Activated naive CD4-positive, alpha-beta T cell treated with anti-CD3 and anti-CD28 coated beads, Interleukin-2, amount 10 ng/mL, durations not matched to agents 7 days and 5 days (primary cell): ENCODE data around the gene HIC1.

ENCODE experiments used
- CTCF ChIA-PET: fragments of 350-600 bp; sonication (Branson Sonifier 250); formaldehyde crosslinking; loops from one replicate; lab custom pipeline; 2021; ENCODE audit warnings: antibody characterized with exemption; lab: Charles Lee
- DNase-seq: peaks from one replicate; pipeline ENCODE4 v3.0.0-alpha.2; 2020
- H3K27ac Mint-ChIP-seq: one replicate; pipeline ENCODE4 v1.8.0; 2021; ENCODE audit warnings: mild to moderate bottlenecking, moderate library complexity, mixed read lengths
- H3K27me3 Mint-ChIP-seq: one replicate; pipeline ENCODE4 v1.8.0; 2021; ENCODE audit warnings: mild to moderate bottlenecking, mixed read lengths
- H3K36me3 Mint-ChIP-seq: one replicate; pipeline ENCODE4 v1.8.0; 2021; ENCODE audit warnings: mixed read lengths
- H3K4me1 Mint-ChIP-seq: one replicate; pipeline ENCODE4 v1.8.0; 2021; ENCODE audit warnings: mixed read lengths
- H3K4me3 Mint-ChIP-seq: one replicate; pipeline ENCODE4 v1.8.0; 2021; ENCODE audit warnings: mild to moderate bottlenecking, moderate library complexity, mixed read lengths
- H3K9me3 Mint-ChIP-seq: one replicate; pipeline ENCODE4 v1.8.0; 2021; ENCODE audit warnings: mixed read lengths

The HIC1 gene

DNA sequence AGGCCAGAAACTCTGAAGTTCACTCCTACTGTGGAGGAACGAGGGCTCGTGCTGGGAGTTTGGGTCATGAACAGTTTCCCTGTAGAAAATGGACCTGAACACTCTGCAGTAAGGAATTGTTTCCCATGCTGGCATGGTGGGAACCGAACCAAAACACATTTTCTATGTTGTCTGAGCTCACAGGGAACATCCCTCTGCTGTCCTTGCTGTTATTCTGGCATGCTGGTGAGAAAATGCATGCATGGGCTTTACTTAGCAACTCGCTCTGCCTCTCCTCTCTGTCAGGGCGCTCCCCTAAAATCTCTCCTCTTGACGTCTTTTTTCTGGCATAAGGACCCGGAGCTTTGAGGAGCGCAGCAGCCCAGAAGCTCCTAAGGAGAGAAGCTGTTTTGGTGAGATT lies 35.2 kb upstream of the HIC1 start:
- Mint-ChIP-seq H3K4me1 (peaks cover 16% of the 10 kb centered on the region), H3K27me3 (peaks cover 89% of the 10 kb centered on the region), H3K36me3 (no peaks in the 10 kb centered on the region), H3K27ac (no peak overlapping the region), H3K4me3 (no peak overlapping the region), H3K9me3 (no peaks in the 10 kb centered on the region)
- no peak for DNase-seq
- CTCF ChIA-PET: no interaction called here

DNA sequence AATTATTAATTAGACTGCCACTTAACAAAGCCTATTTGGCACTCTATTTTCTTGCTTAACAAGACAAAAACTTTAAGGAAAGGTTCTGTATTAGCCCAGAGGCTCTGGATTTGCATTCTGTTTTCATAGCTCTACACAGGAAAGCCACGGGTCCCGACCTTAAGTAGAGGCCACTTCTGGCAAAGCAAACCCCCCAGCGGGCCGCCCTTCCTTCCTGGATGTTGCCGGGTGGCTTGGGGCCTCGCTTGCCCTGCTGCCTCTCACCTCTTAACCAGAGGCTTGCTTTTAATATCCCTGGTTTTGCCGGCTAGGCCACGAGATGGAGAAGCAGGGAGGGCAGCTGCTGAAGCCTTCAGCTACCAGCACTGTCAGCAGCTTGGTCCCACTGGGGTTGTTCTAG lies 34.2 kb upstream of the HIC1 start:
- peaks cover 89% of the 10 kb centered on the region for H3K27me3 Mint-ChIP-seq

DNA sequence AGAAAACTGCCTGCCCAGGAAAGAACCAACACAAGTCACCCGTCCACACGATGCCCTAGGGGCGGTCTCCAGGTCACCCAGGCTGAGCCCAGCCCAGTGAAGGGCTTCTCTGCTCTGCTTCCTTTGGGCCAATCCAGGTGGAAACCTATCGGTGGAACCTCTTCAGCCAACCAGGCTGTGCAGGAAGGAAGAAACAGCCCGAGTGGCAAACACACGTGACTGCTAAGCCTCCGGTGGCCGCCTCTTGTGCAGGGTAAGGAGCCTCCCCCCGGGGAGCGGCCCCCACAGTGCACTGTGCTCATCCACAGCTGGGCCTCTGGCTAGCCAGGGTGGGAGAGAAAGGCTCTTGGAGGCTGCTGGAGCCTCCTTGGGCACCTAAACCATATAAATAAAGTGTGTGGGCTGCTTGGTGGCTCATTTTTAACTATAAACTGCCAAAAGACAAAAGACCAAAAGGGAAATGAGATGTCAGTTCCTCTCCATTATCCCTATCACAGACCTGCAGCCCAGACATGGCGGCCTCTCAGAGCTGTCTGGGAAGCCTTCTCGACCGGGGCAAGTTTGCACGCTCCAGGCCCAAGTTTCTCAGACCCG lies 32.2 kb upstream of the HIC1 start:
- Mint-ChIP-seq H3K27ac (no peak overlapping the region), H3K4me3 (no peak overlapping the region), H3K9me3 (no peaks in the 10 kb centered on the region), H3K4me1 (peaks cover 26% of the 10 kb centered on the region), H3K36me3 (no peaks in the 10 kb centered on the region), H3K27me3 (peaks cover 98% of the 10 kb centered on the region)
- CTCF ChIA-PET: interaction anchor here (0.9 kb wide), 1 partner anchor 360 kb away, joined by 5 read pairs; no protein-coding TSS in a partner anchor
- no peak for DNase-seq

More for the DNA sequence above, 34.2 kb upstream of the HIC1 start:
- no peak for DNase-seq
- H3K36me3 Mint-ChIP-seq: no peaks in the 10 kb centered on the region
- no peak overlapping the region for H3K4me3 Mint-ChIP-seq
- no peaks in the 10 kb centered on the region for H3K9me3 Mint-ChIP-seq
- CTCF ChIA-PET: interaction anchor here (0.8 kb wide), 1 partner anchor 304 kb away, joined by 3 read pairs; no protein-coding TSS in a partner anchor
- H3K27ac Mint-ChIP-seq: no peak overlapping the region
- peaks cover 20% of the 10 kb centered on the region for H3K4me1 Mint-ChIP-seq

- no peak overlapping the region for H3K27ac Mint-ChIP-seq
- H3K27me3 Mint-ChIP-seq: peaks cover 98% of the 10 kb centered on the region
- H3K4me3 Mint-ChIP-seq: no peak overlapping the region
- no peak for DNase-seq
- no peaks in the 10 kb centered on the region for H3K9me3 Mint-ChIP-seq
- no peaks in the 10 kb centered on the region for H3K36me3 Mint-ChIP-seq
- H3K4me1 Mint-ChIP-seq: peaks cover 26% of the 10 kb centered on the region
- CTCF ChIA-PET: interaction anchor here (0.9 kb wide), 2 partner anchors 302 to 359 kb away, joined by 3 to 5 read pairs; no protein-coding TSS in a partner anchor
Observed at GRCh38 chr17:2023256-2023655, 31.6 kb upstream of the HIC1 start.

DNA sequence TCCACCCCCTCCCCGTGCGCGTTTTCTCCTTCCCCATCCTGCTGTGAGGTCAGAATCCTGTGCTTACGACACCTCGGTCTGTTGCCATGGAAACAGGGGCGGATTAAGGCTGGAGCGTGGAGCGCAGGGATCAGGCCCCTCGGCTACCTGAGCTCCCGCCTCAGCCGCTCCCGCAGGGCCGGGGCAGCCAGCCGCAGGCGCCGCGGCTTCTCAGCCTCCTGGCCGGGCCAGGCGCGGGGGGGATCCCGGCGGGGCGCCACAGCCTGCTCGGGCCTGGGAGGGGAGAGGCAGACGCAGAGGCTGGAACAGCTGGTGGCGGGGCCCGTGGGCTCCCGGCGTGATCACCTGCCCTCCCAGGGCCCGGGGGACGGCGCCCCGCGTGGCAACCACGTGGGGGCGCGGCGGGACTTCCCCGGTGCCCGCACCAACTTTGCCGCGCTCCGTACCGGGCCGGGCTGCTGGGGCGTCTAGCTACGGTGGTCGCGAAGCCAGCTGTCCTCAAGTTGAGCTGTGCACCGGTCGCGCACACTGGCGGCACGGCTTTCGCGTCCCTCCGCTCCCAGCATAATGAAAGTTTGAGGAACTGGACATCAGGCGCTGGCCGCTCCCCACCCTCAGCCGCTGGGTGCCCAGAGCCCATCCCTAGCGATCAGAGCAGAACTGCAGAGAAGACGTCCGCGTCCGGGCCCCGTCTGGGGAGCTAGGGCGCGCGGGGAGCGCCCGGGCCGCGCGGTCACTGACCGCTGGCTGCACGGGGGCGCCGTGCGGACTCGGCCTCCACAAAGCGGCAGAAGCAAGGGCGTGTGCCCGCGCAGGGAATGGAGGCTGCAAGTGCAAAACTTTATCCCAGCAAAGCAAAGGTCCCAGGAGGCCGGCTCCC lies 31.0 kb upstream of the HIC1 start:
- peak overlapping the region; percentile 63 for H3K4me3 Mint-ChIP-seq
- peaks cover 98% of the 10 kb centered on the region for H3K27me3 Mint-ChIP-seq
- no peaks in the 10 kb centered on the region for H3K9me3 Mint-ChIP-seq
- DNase-seq: peak; percentile 67
- peaks cover 28% of the 10 kb centered on the region for H3K4me1 Mint-ChIP-seq
- H3K27ac Mint-ChIP-seq: no peak overlapping the region
- H3K36me3 Mint-ChIP-seq: no peaks in the 10 kb centered on the region
- CTCF ChIA-PET: interaction anchor here (0.9 to 3.7 kb wide), 3 partner anchors 10 to 302 kb away, joined by 3 to 16 read pairs (median 6); no protein-coding TSS in a partner anchor

GRCh38 chr17:2024572-2025219 lies 30.2 kb upstream of the HIC1 start:
- H3K36me3 Mint-ChIP-seq: no peaks in the 10 kb centered on the region
- DNase-seq: peak; percentile 43
- H3K4me1 Mint-ChIP-seq: peaks cover 28% of the 10 kb centered on the region
- CTCF ChIA-PET: interaction anchor here (1.3 to 3.7 kb wide), 4 partner anchors 11 to 303 kb away, joined by 3 to 16 read pairs (median 8); no protein-coding TSS in a partner anchor
- H3K27me3 Mint-ChIP-seq: peaks cover 98% of the 10 kb centered on the region
- no peaks in the 10 kb centered on the region for H3K9me3 Mint-ChIP-seq
- no peak overlapping the region for H3K27ac Mint-ChIP-seq
- H3K4me3 Mint-ChIP-seq: peak overlapping the region; percentile 63

- peaks cover 98% of the 10 kb centered on the region for H3K27me3 Mint-ChIP-seq
- peak within 1 kb of the TSS; percentile 76 for H3K4me3 Mint-ChIP-seq
- CTCF ChIA-PET: interaction anchor here (0.7 to 3.7 kb wide), 8 partner anchors 11 to 377 kb away, joined by 3 to 16 read pairs (median 4); no protein-coding TSS in a partner anchor
- H3K36me3 Mint-ChIP-seq: no peaks in the 10 kb centered on the region
- H3K27ac Mint-ChIP-seq: no peak within 1 kb of the TSS
- DNase-seq: peak; percentile 92
- no peaks in the 10 kb centered on the region for H3K9me3 Mint-ChIP-seq
- peaks cover 29% of the 10 kb centered on the region for H3K4me1 Mint-ChIP-seq
Observed at GRCh38 chr17:2025220-2025621, 29.7 kb upstream of the HIC1 start, which contains the start of gene RTN4RL1. Gene RTN4RL1, minus strand, starts transcription at chr17:2025334. Its CDS starts 469 bp downstream, at chr17:2024865.

DNA sequence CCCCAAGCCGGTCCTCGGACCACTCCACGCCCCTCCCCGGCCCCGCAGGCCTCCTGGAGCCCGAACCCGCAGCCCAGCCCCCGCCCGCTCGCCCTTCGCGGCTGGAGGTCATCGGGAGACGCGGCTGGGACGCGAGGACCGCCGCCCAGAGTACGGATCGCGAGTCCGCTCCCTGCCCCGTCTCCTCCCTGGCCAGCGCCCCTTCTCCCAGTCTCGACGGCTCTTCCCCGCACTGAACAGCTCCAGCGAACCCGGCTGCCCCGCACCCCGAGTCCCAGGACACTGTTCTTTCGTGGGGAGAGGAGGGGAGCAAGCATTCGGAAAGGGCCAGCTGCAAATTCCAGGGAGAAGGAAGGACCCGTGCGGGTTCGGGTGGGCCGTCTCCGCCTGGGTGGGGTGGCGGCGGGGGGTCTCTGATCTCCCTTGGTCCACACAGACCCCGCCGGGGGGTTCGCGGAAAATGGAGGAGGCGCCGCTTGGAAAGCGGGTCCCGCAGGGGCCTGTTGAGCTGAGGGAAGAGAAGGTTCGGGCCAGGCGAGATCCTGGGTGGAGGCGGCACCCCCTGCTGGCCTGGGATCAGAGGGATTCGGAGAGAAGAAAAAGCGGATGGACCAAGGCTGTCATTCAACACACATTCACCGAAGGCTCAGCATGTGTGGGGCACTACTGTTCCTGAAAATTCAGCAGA lies 29.1 kb upstream of the HIC1 start:
- H3K27ac Mint-ChIP-seq: no peak overlapping the region
- no peaks in the 10 kb centered on the region for H3K36me3 Mint-ChIP-seq
- peak overlapping the region; percentile 76 for H3K4me3 Mint-ChIP-seq
- CTCF ChIA-PET: interaction anchor here (0.7 to 3.7 kb wide), 8 partner anchors 12 to 377 kb away, joined by 3 to 16 read pairs (median 4); no protein-coding TSS in a partner anchor
- peaks cover 94% of the 10 kb centered on the region for H3K27me3 Mint-ChIP-seq
- DNase-seq: peak; percentile 57
- peaks cover 34% of the 10 kb centered on the region for H3K4me1 Mint-ChIP-seq
- no peaks in the 10 kb centered on the region for H3K9me3 Mint-ChIP-seq

DNA sequence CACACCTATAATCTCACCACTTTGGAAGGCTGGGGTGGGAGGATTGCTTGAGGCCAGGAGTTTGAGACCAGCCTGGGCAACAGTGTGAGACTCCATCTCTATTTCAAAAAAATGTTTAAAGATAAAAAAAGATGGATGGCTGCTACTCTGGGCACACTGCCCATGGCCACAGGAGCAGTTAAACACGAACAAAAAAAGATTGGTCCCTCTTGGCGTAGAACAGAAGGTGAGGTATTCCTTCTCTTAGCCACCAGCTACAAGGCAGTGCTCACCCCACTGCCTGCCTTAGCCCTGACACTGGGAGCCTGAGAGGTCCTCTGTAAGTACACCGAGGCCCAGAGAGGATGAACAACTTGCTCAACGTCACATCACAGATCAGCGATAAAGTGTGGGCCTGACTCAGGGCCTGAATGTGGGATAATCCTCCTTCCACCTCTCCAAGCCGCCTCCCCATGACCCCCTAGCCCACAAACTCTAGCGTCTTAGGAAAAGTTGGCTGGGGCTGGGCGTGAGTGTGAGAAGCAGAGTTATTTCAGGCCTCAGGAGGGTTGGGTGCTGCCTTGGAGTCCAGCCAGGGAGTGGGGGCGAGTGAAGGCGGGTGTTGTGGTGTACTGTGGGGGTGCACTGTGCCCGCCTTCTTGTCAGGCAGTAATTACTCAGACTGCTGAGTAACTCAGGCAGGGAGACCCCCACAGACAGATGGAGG lies 27.2 kb upstream of the HIC1 start:
- Mint-ChIP-seq H3K27me3 (peaks cover 75% of the 10 kb centered on the region), H3K4me3 (no peak overlapping the region), H3K4me1 (peaks cover 33% of the 10 kb centered on the region), H3K9me3 (no peaks in the 10 kb centered on the region), H3K36me3 (no peaks in the 10 kb centered on the region), H3K27ac (no peak overlapping the region)
- no peak for DNase-seq
- CTCF ChIA-PET: interaction anchor here (0.8 kb wide), 1 partner anchor 308 kb away, joined by 3 read pairs; no protein-coding TSS in a partner anchor

DNA sequence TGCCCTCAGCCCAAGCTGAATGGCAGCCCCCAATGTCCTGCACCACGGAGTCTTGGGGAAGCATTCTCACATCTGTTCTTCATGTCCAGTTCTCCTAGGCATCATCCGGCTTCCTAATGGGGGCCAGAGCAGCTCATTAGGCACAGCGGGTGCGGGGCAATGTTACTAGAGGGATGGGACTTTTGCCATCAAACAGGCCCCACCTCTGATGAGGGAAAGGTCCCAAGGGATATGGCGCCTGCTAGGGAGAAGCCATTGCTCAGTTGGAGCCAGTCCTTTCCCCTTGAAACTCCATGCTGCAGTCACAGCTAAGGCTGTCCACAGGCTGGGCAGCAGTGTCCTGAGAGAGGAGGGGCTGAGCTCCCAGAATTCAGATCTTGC lies 26.7 kb upstream of the HIC1 start:
- Mint-ChIP-seq H3K4me1 (peaks cover 33% of the 10 kb centered on the region), H3K27ac (no peak overlapping the region), H3K27me3 (peaks cover 70% of the 10 kb centered on the region), H3K36me3 (peaks cover under 1% of the 10 kb centered on the region), H3K9me3 (no peaks in the 10 kb centered on the region), H3K4me3 (no peak overlapping the region)
- no peak for DNase-seq
- CTCF ChIA-PET: interaction anchor here (0.8 kb wide), 1 partner anchor 308 kb away, joined by 3 read pairs; no protein-coding TSS in a partner anchor

DNA sequence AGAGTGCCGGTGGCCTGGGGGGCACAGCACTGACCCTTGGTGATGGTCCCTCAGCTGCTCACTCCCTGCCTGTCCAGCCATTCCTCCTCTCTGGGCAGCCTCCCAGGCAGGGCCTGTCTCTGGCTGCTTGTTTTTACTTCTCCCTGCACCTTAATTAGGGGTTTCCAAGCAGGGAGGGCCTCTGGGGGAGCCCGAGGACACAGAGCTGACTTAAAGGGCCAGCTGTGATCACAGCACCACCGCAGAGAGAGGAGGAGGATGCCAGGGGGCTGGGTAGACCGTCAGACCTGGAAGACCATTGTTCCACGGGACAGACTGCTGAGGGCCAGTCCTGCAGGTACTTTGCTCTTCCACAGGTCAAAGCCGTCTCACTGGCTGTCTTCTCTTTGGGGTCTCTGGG lies 26.2 kb upstream of the HIC1 start:
- H3K4me1 Mint-ChIP-seq: peaks cover 31% of the 10 kb centered on the region
- peaks cover 65% of the 10 kb centered on the region for H3K27me3 Mint-ChIP-seq
- H3K36me3 Mint-ChIP-seq: peaks cover 2% of the 10 kb centered on the region
- H3K27ac Mint-ChIP-seq: no peak overlapping the region
- CTCF ChIA-PET: no interaction called here
- H3K4me3 Mint-ChIP-seq: no peak overlapping the region
- no peaks in the 10 kb centered on the region for H3K9me3 Mint-ChIP-seq
- no peak for DNase-seq

DNA sequence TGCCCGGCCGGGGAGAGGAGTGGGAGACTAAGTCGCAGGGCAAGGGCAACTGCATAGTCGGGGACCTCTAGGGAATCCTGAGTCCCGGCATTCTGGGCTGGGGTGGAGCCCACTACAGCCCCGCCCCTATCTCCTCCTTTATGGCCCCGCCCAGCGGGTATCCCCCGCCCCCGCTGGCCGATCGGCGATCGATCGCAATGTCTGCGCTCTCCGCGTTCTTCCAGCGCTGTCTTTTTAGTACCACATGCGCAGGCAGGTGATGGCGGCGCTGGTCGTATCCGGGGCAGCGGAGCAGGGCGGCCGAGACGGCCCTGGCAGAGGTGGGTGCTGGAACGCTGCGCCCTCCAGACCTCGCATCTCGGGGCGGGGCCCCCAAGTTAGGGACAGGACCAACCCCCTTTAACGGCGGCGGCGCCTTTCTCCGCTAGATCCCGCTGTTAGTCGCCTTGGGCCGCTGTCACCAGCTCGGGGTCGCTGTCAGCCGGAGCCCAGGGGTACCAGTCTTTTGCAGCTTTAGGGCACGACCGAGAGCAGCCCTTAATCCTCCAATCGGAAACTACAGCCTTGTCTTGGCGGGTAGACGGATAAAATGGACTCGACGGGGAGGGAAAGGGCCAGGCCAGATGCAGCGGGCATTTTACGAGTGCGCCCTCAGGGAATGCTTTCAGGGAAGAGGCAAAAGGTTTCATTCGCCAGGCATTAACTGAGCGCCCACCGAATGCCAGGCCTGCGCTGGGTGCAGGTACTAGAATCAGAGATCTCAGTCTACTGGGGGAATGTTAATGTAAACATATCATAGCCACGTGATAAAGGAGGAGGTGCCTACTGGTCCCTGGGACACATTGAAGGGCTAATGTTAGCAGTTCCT lies 24.8 kb upstream of the HIC1 start, which contains the start of gene DPH1:
Gene DPH1, plus strand, starts transcription at position 243 of the 868 bp plus-strand sequence. Its CDS starts 17 bp downstream, at position 260.
- Mint-ChIP-seq H3K36me3 (peaks cover 2% of the 10 kb centered on the region), H3K9me3 (no peaks in the 10 kb centered on the region), H3K27me3 (peaks cover 51% of the 10 kb centered on the region), H3K27ac (peak within 1 kb of the TSS; percentile 87), H3K4me3 (peak within 1 kb of the TSS; percentile 95), H3K4me1 (peaks cover 31% of the 10 kb centered on the region)
- peak; percentile 90 for DNase-seq
- CTCF ChIA-PET: interaction anchor here (0.6 kb wide), 2 partner anchors 56 to 205 kb away, joined by 3 read pairs; no protein-coding TSS in a partner anchor
